ENCODE data around the gene LASP1NB.

LASP1NB gene

GRCh38 chr17:38882870-38883269, 42.5 kb upstream of the LASP1NB start:
- no peak for DNase-seq
- Mint-ChIP-seq H3K4me1 (ENCODE audit: low read depth, unreplicated experiment) (peaks cover 26% of the 10 kb centered on the region), H3K27me3 (ENCODE audit: unreplicated experiment) (peaks cover 3% of the 10 kb centered on the region), H3K36me3 (ENCODE audit: unreplicated experiment) (peaks cover 5% of the 10 kb centered on the region), H3K27ac (ENCODE audit: unreplicated experiment) (no peak overlapping the region), H3K9me3 (ENCODE audit: unreplicated experiment) (peaks cover 1% of the 10 kb centered on the region), H3K4me3 (ENCODE audit: unreplicated experiment) (no peak overlapping the region)
- TF ChIP-seq, protein P1, sequence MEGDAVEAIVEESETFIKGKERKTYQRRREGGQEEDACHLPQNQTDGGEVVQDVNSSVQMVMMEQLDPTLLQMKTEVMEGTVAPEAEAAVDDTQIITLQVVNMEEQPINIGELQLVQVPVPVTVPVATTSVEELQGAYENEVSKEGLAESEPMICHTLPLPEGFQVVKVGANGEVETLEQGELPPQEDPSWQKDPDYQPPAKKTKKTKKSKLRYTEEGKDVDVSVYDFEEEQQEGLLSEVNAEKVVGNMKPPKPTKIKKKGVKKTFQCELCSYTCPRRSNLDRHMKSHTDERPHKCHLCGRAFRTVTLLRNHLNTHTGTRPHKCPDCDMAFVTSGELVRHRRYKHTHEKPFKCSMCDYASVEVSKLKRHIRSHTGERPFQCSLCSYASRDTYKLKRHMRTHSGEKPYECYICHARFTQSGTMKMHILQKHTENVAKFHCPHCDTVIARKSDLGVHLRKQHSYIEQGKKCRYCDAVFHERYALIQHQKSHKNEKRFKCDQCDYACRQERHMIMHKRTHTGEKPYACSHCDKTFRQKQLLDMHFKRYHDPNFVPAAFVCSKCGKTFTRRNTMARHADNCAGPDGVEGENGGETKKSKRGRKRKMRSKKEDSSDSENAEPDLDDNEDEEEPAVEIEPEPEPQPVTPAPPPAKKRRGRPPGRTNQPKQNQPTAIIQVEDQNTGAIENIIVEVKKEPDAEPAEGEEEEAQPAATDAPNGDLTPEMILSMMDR (IDR thresholded peaks at IDR 0.05; ENCODE audit: partially characterized antibody, unreplicated experiment) = no peak

- H3K36me3 Mint-ChIP-seq (ENCODE audit: unreplicated experiment) = no peaks in the 10 kb centered on the region
- H3K4me1 Mint-ChIP-seq (ENCODE audit: low read depth, unreplicated experiment) = peaks cover 25% of the 10 kb centered on the region
- H3K27me3 Mint-ChIP-seq (ENCODE audit: unreplicated experiment) = peaks cover 3% of the 10 kb centered on the region
- no peak overlapping the region for H3K4me3 Mint-ChIP-seq (ENCODE audit: unreplicated experiment)
- TF ChIP-seq, protein P1 (IDR thresholded peaks at IDR 0.05; ENCODE audit: partially characterized antibody, unreplicated experiment) = no peak
- no peak overlapping the region for H3K27ac Mint-ChIP-seq (ENCODE audit: unreplicated experiment)
- DNase-seq = no peak
- H3K9me3 Mint-ChIP-seq (ENCODE audit: unreplicated experiment) = peaks cover 1% of the 10 kb centered on the region
Observed at GRCh38 chr17:38883592-38884526, 41.6 kb upstream of the LASP1NB start.

DNA sequence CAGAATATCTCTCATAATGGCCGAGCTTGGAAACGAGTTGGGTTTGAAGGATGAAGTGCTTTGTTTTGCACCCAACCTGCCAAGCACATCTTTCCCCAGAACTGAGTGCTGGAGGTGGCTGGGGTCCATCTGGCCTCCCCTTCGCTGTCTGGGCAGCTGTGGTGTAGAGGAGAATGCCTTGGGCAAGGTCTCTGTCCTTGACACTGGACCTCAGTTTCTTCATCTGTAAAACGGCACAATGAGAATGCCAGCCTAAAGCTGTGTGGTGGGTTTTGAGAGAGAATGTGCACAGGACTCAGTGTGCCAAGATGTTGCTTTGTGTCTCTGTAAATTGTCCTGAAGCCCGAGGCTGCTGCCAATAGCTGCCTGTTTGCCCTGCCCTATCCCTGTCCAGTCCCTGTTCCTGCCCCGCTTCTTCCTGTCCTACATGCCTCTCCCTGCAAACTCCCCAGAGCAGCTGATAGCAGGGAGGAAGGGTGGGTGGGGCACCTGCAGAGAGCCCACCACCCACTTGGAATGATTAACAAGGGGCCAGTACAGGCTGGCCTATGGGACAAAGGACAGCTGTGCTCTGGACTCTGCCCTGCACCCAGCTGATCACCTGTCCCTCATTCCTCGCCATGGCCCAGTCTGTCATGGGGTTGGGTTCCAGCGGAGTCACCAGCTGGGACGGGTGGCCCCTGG, 40.2 kb upstream of the LASP1NB start:
- H3K27ac Mint-ChIP-seq (ENCODE audit: unreplicated experiment) = peak overlapping the region; percentile 21
- peak overlapping the region; percentile 76 for H3K4me3 Mint-ChIP-seq (ENCODE audit: unreplicated experiment)
- H3K4me1 Mint-ChIP-seq (ENCODE audit: low read depth, unreplicated experiment) = peaks cover 23% of the 10 kb centered on the region
- peaks cover 5% of the 10 kb centered on the region for H3K27me3 Mint-ChIP-seq (ENCODE audit: unreplicated experiment)
- TF ChIP-seq, protein P1 (IDR thresholded peaks at IDR 0.05; ENCODE audit: partially characterized antibody, unreplicated experiment) = no peak
- DNase-seq = no peak
- peaks cover 1% of the 10 kb centered on the region for H3K9me3 Mint-ChIP-seq (ENCODE audit: unreplicated experiment)
- no peaks in the 10 kb centered on the region for H3K36me3 Mint-ChIP-seq (ENCODE audit: unreplicated experiment)

GRCh38 chr17:38885728-38886642, 39.4 kb upstream of the LASP1NB start:
- peaks cover 23% of the 10 kb centered on the region for H3K4me1 Mint-ChIP-seq (ENCODE audit: low read depth, unreplicated experiment)
- peak overlapping the region; percentile 76 for H3K4me3 Mint-ChIP-seq (ENCODE audit: unreplicated experiment)
- DNase-seq = peak; percentile 61

More at GRCh38 chr17:38885728-38886642, 39.4 kb upstream of the LASP1NB start:
- Mint-ChIP-seq H3K9me3 (ENCODE audit: unreplicated experiment) (peaks cover 1% of the 10 kb centered on the region), H3K27ac (ENCODE audit: unreplicated experiment) (peak overlapping the region; percentile 21), H3K27me3 (ENCODE audit: unreplicated experiment) (peaks cover 5% of the 10 kb centered on the region), H3K36me3 (ENCODE audit: unreplicated experiment) (no peaks in the 10 kb centered on the region)
- TF ChIP-seq, protein P1 (IDR thresholded peaks at IDR 0.05; ENCODE audit: partially characterized antibody, unreplicated experiment) = no peak
